HCT116 (cell line): ENCODE measurements around the gene CPSF2. TPM values are rescaled to one million over a fixed set of nuclear protein-coding genes. Genes with fewer than 3 reads are reported as not detected.

ENCODE experiments used
- ATAC-seq: fragments of 200-7000 bp; cut with Tn5 transposase; 2 replicates; pipeline ENCODE4 v1.9.1; 2020; ENCODE audit warnings: mild to moderate bottlenecking, moderate library complexity
- BruUV-seq: library from RNA; stranded (reverse); fragments of 400-500 nt; replicated peaks from 2 replicates; lab custom pipeline; 2021; lab: Mats Ljungman, UMichigan
- CTCF ChIA-PET: fragments of 300-600 bp; sonication (Branson Sonifier 250); formaldehyde crosslinking; loops from one replicate; lab custom pipeline; 2021; ENCODE audit warnings: antibody characterized with exemption; lab: Charles Lee
- POLR2A ChIA-PET: fragments of 300-600, 350-600 bp; sonication (Branson Sonifier 250); formaldehyde crosslinking; loops from one replicate; lab custom pipeline; 2021; ENCODE audit warnings: antibody characterized with exemption; lab: Charles Lee
- RAD21 ChIA-PET, 2 experiments: fragments of 300-600 bp; sonication (Branson Sonifier 250); formaldehyde crosslinking; loops; one replicate each; lab custom pipeline; 2023; ENCODE audit warnings: low total read pairs in 2 of 2; ENCODE audit not compliant: uncharacterized antibody in 2 of 2, unreplicated experiment in 2 of 2, low non-redundant PET in 1 of 2; lab: Charles Lee
- DNase-seq: peaks from one replicate; pipeline ENCODE4 v3.0.0-alpha.2; 2010; ENCODE audit warnings: low read depth, low spot score
- H2AFZ ChIP-seq: fragments of 200-600 bp; shearing (Covaris generic), sonication (generic); 2 replicates; pipeline ENCODE4 v1.6.1; 2017; ENCODE audit warnings: low read depth, mixed run types, mixed read lengths, antibody characterized with exemption, low read length; ENCODE audit not compliant: poor library complexity, severe bottlenecking
- H3K27ac ChIP-seq: 2 replicates; pipeline ENCODE4 v1.5.1; 2012; ENCODE audit warnings: low read depth, low read length
- H3K27me3 ChIP-seq: fragments of 200-600 bp; sonication (generic); 2 replicates; pipeline ENCODE4 v1.6.1; 2016; ENCODE audit warnings: mixed run types, low read length, mixed read lengths; ENCODE audit not compliant: insufficient read depth
- H3K36me3 ChIP-seq, 2 experiments: fragments of 200-500 bp in 1 of 2; fragments of 200-600 bp in 1 of 2; sonication (Bioruptor generic) in 1 of 2; sonication (generic) in 1 of 2; 2 replicates each; pipeline versions ENCODE4 v1.5.1 to v1.6.1; 2014 to 2016; ENCODE audit warnings: low read length in 2 of 2, inconsistent platforms in 1 of 2, mixed read lengths in 1 of 2, mixed run types in 1 of 2; ENCODE audit not compliant: insufficient read depth in 2 of 2, control insufficient read depth in 1 of 2
- H3K4me1 ChIP-seq, 2 experiments: fragments of 200-600 bp in 1 of 2; sonication (generic) in 1 of 2; 2 replicates each; pipeline versions ENCODE4 v1.5.1 to v1.6.1; 2012 to 2017; ENCODE audit warnings: low read length in 2 of 2, inconsistent platforms in 1 of 2, mild to moderate bottlenecking in 1 of 2, mixed read lengths in 1 of 2, mixed run types in 1 of 2, moderate library complexity in 1 of 2; ENCODE audit not compliant: insufficient read depth in 2 of 2, control insufficient read depth in 1 of 2
- H3K4me2 ChIP-seq: fragments of 200-600 bp; sonication (generic); 2 replicates; pipeline ENCODE4 v1.6.1; 2017; ENCODE audit warnings: mixed run types, low read length, mixed read lengths
- H3K4me3 ChIP-seq, 2 experiments: fragments of 200-600 bp in 1 of 2; sonication (generic) in 1 of 2; replicated peaks in 1 of 2; 2 replicates each; pipeline ENCODE4 v1.5.1; 2011 to 2016; ENCODE audit warnings: low read length in 2 of 2, control low read depth in 1 of 2, low read depth in 1 of 2, mild to moderate bottlenecking in 1 of 2, mixed read lengths in 1 of 2, mixed run types in 1 of 2
- H3K79me2 ChIP-seq: fragments of 200-600 bp; sonication (generic); 2 replicates; pipeline ENCODE4 v1.6.1; 2017; ENCODE audit warnings: mild to moderate bottlenecking, mixed run types, low read length, moderate library complexity, mixed read lengths; ENCODE audit not compliant: insufficient read depth
- H3K9ac ChIP-seq: fragments of 200-600 bp; sonication (generic); 2 replicates; pipeline ENCODE4 v1.6.1; 2016; ENCODE audit warnings: low read length, mixed read lengths
- H3K9me2 ChIP-seq: fragments of 200-600 bp; sonication (generic), shearing (Covaris generic); 2 replicates; pipeline ENCODE4 v1.6.1; 2017; ENCODE audit warnings: mixed run types, mild to moderate bottlenecking, moderate library complexity; ENCODE audit not compliant: insufficient read depth
- H3K9me3 ChIP-seq, 2 experiments: fragments of 200-500 bp in 1 of 2; fragments of 200-600 bp in 1 of 2; sonication (Bioruptor generic) in 1 of 2; sonication (generic) in 1 of 2; 2 replicates each; pipeline ENCODE4 v1.6.1; 2014 to 2017; ENCODE audit warnings: low read length in 2 of 2, mixed read lengths in 2 of 2, inconsistent platforms in 1 of 2, low read depth in 1 of 2, mild to moderate bottlenecking in 1 of 2, mixed run types in 1 of 2, moderate library complexity in 1 of 2; ENCODE audit not compliant: control insufficient read depth in 1 of 2, insufficient read depth in 1 of 2
- H4K20me1 ChIP-seq: fragments of 200-600 bp; sonication (generic), shearing (Covaris generic); 2 replicates; pipeline ENCODE4 v1.6.1; 2017; ENCODE audit warnings: mixed run types, mild to moderate bottlenecking, moderate library complexity; ENCODE audit not compliant: insufficient read depth
- CBX3 ChIP-seq: IDR thresholded peaks from 2 replicates; pipeline ENCODE4 v1.6.1; 2012; ENCODE audit warnings: low read depth
- CTCF ChIP-seq, 3 experiments: fragments of 200-600 bp in 1 of 3; sonication (generic) in 1 of 3; IDR thresholded peaks in 2 of 3; conservative IDR thresholded peaks in 1 of 3; 2 replicates each; pipeline ENCODE4 v1.5.1; 2012 to 2017; ENCODE audit warnings: low read depth in 2 of 3, low read length in 2 of 3, antibody characterized with exemption in 1 of 3, borderline replicate concordance in 1 of 3, control low read depth in 1 of 3, mild to moderate bottlenecking in 1 of 3, mixed read lengths in 1 of 3, mixed run types in 1 of 3, moderate library complexity in 1 of 3; ENCODE audit not compliant: insufficient read depth in 1 of 3
- EZH2 ChIP-seq: fragments of 200-600 bp; sonication (generic); IDR thresholded peaks from 2 replicates; pipeline ENCODE4 v1.6.1; 2017; ENCODE audit warnings: antibody characterized with exemption, mixed run types
- EZH2phosphoT487 ChIP-seq: fragments of 200-600 bp; IDR thresholded peaks from 2 replicates; pipeline ENCODE4 v1.6.1; 2018; ENCODE audit warnings: antibody characterized with exemption, borderline replicate concordance
- JUND ChIP-seq: IDR thresholded peaks from 2 replicates; pipeline ENCODE4 v1.6.1; 2012
- MAX ChIP-seq: IDR thresholded peaks from 2 replicates; pipeline ENCODE4 v1.6.1; 2012
- RAD21 ChIP-seq: IDR thresholded peaks from 2 replicates; pipeline ENCODE4 v1.6.1; 2012; ENCODE audit warnings: low read depth, mild to moderate bottlenecking
- REST ChIP-seq: IDR thresholded peaks from 2 replicates; pipeline ENCODE4 v1.6.1; 2012; ENCODE audit warnings: low read depth
- SIN3A ChIP-seq: IDR thresholded peaks from 2 replicates; pipeline ENCODE4 v1.6.1; 2012; ENCODE audit warnings: low read depth
- SP1 ChIP-seq: IDR thresholded peaks from 2 replicates; pipeline ENCODE4 v1.6.1; 2012; ENCODE audit warnings: low read depth
- SRF ChIP-seq: IDR thresholded peaks from 2 replicates; pipeline ENCODE4 v1.6.1; 2012; ENCODE audit warnings: low read depth
- YY1 ChIP-seq: IDR thresholded peaks from 2 replicates; pipeline ENCODE4 v1.6.1; 2011; ENCODE audit warnings: low read length, low read depth, moderate library complexity, mild to moderate bottlenecking; ENCODE audit not compliant: insufficient replicate concordance; ENCODE audit errors: extremely low read depth
- ZBTB33 ChIP-seq: IDR thresholded peaks from 2 replicates; pipeline ENCODE4 v1.6.1; 2011; ENCODE audit warnings: mild to moderate bottlenecking, low read length, moderate library complexity; ENCODE audit not compliant: insufficient replicate concordance; ENCODE audit errors: extremely low read depth
- ZFX ChIP-seq: fragments of 450-650 bp; IDR thresholded peaks from 2 replicates; pipeline ENCODE4 v1.6.1; 2017
- ZNF274 ChIP-seq: fragments of 200-500 bp; sonication (Bioruptor generic); IDR thresholded peaks from 2 replicates; pipeline ENCODE4 v1.6.1; 2014; ENCODE audit warnings: mild to moderate bottlenecking, low read depth, low read length, inconsistent platforms
- intact Hi-C: fragments of 100-400 bp; cut with micrococcal nuclease; formaldehyde crosslinking; loops from 2 replicates; pipeline ENCODE4 v1.10.0; 2022
- total RNA-seq: library from RNA; stranded (reverse); gene quantifications from one replicate; pipeline ENCODE4 v1.2.1, GENCODE V29; 2021; ENCODE audit not compliant: unreplicated experiment

The CPSF2 gene
- total RNA-seq, 1 experiment from 2014 or later, result 77.0 TPM

GRCh38 chr14:92144708-92145107, 22.9 kb downstream of the CPSF2 start:
- RAD21 ChIA-PET, result no interaction called here
- Histone ChIP-seq H3K4me3 (no peak overlapping the region), H3K9ac (no peak overlapping the region), H3K27ac (no peak overlapping the region), H3K9me3 (no peaks in the 10 kb centered on the region), H3K79me2 (no peaks in the 10 kb centered on the region)
- no peak for ATAC-seq
- TF ChIP-seq EZH2, result no peak
- TF ChIP-seq YY1, result no peak
- no peak for TF ChIP-seq ZFX
- no peak for TF ChIP-seq CTCF (IDR thresholded peaks at IDR 0.05 in 2 of 3, conservative IDR thresholded peaks at IDR 0.05 in 1 of 3; ENCODE audit: borderline replicate concordance in 1 of 3, insufficient read depth in 1 of 3, low read depth in 2 of 3, low read length in 2 of 3)
- no peak for TF ChIP-seq SRF
- no peak for TF ChIP-seq SIN3A
- TF ChIP-seq ZNF274, result no peak
- no peak for TF ChIP-seq SP1
- TF ChIP-seq JUND, result no peak
- TF ChIP-seq RAD21, result no peak
- TF ChIP-seq REST, result no peak
- no peak for TF ChIP-seq ZBTB33
- no peak for TF ChIP-seq MAX
- no peak for TF ChIP-seq CBX3
- TF ChIP-seq EZH2phosphoT487, result no peak
- TF ChIP-seq, all 23 proteins: peak for 0
- Histone ChIP-seq H3K4me1 (no peaks in the 10 kb centered on the region), H3K4me2 (no peak overlapping the region), H3K27me3 (no peaks in the 10 kb centered on the region), H2AFZ (no peak overlapping the region), H3K9me2 (no peaks in the 10 kb centered on the region), H4K20me1 (no peaks in the 10 kb centered on the region), H3K36me3 (peaks cover 42 to 48% of the 10 kb centered on the region in 2 experiments; a peak in 3 of 4 replicates)
- CTCF ChIA-PET, result interaction anchor here (1.0 kb wide), 1 partner anchor 9 kb away, joined by 3 read pairs; no protein-coding TSS in a partner anchor
- no peak for DNase-seq
- intact Hi-C loops, result no loop called here
- no TSS peak for BruUV-seq
- POLR2A ChIA-PET, result no interaction called here
